Body of pancreas (tissue), 4 donors: Measurements from ENCODE around the gene WDR19.

ENCODE experiments used
- POLR2A ChIP-seq, 3 donors: fragments of 450-650 bp; IDR thresholded peaks; one replicate each; pipeline ENCODE4 v1.6.1; 2016; ENCODE audit warnings: antibody characterized with exemption in 3 of 3, mild to moderate bottlenecking in 2 of 3
- TF ChIP-seq, protein P1 (sequence below), 7 experiments: fragments of 450-650 bp in 4 of 7; fragments of 200-600 bp in 3 of 7; sonication (generic) in 3 of 7; IDR thresholded peaks; one replicate each; pipeline ENCODE4 v1.5.1; 2016 to 2019; ENCODE audit warnings: antibody characterized with exemption in 7 of 7

DNA sequence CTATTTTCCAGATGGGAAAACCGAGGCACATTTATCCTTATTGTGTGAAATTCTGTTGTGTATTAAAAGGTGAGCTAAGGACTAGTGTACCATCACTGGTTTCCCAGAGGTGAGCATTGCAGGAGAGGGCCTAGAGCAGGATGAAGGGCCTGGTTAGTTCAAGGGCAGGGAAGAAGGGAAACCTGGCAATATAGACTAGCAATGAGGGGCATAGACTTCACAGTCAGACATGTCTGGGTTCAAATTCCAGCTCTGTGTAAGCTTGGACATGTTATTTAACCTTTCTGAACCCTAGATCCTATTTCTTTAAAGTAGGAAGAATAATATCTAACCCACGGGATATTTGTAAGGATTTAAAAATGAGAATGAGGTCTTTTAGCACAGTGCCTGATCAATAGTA, 50.8 kb downstream of the WDR19 start:
- TF ChIP-seq, protein P1, sequence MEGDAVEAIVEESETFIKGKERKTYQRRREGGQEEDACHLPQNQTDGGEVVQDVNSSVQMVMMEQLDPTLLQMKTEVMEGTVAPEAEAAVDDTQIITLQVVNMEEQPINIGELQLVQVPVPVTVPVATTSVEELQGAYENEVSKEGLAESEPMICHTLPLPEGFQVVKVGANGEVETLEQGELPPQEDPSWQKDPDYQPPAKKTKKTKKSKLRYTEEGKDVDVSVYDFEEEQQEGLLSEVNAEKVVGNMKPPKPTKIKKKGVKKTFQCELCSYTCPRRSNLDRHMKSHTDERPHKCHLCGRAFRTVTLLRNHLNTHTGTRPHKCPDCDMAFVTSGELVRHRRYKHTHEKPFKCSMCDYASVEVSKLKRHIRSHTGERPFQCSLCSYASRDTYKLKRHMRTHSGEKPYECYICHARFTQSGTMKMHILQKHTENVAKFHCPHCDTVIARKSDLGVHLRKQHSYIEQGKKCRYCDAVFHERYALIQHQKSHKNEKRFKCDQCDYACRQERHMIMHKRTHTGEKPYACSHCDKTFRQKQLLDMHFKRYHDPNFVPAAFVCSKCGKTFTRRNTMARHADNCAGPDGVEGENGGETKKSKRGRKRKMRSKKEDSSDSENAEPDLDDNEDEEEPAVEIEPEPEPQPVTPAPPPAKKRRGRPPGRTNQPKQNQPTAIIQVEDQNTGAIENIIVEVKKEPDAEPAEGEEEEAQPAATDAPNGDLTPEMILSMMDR (IDR thresholded peaks at IDR 0.05): no peak
- TF ChIP-seq POLR2A (IDR thresholded peaks at IDR 0.05): no peak
